Ovary (tissue), 9 donors: ENCODE data around the gene CDC25A. TPM values are rescaled to one million over a fixed set of nuclear protein-coding genes. Genes with fewer than 3 reads are reported as not detected.

Source experiments
- DNase-seq, 5 donors: peaks; one replicate each; pipeline ENCODE4 v3.0.0-alpha.2; 2019 to 2020
- H3K27ac ChIP-seq, 2 donors: fragments of 200-600 bp; one replicate each; pipeline versions ENCODE4 v1.5.1 to v1.8.0; 2019 to 2022
- H3K27me3 ChIP-seq: fragments of 200-600 bp; one replicate; pipeline ENCODE4 v1.8.0; 2022
- H3K36me3 ChIP-seq: fragments of 200-600 bp; sonication (generic); one replicate; pipeline ENCODE4 v1.5.1; 2019
- H3K4me1 ChIP-seq: one replicate; pipeline ENCODE4 v1.8.1; 2013; ENCODE audit warnings: mild to moderate bottlenecking, moderate library complexity; ENCODE audit not compliant: insufficient read depth
- H3K4me3 ChIP-seq: fragments of 200-600 bp; sonication (generic); one replicate; pipeline ENCODE4 v1.5.1; 2017
- H3K9me3 ChIP-seq, 2 donors: fragments of 200-600 bp in 1 of 2; sonication (generic) in 1 of 2; one replicate each; pipeline versions ENCODE4 v1.5.1 to v1.8.1; 2013 to 2019; ENCODE audit warnings: mild to moderate bottlenecking in 1 of 2, moderate library complexity in 1 of 2
- CTCF ChIP-seq, 3 donors: fragments of 450-650 bp in 2 of 3; fragments of 200-600 bp in 1 of 3; IDR thresholded peaks; one replicate each; pipeline versions ENCODE4 v1.5.1 to v1.8.0; 2016 to 2022; ENCODE audit warnings: antibody characterized with exemption in 3 of 3, mild to moderate bottlenecking in 1 of 3
- EP300 ChIP-seq: sonication (generic); formaldehyde crosslinking; IDR thresholded peaks from one replicate; pipeline ENCODE4 v1.6.1; 2017; ENCODE audit warnings: antibody characterized with exemption
- POLR2A ChIP-seq: fragments of 450-650 bp; IDR thresholded peaks from one replicate; pipeline ENCODE4 v1.6.1; 2017; ENCODE audit warnings: antibody characterized with exemption, mild to moderate bottlenecking, moderate library complexity
- WGBS, 3 donors: extraction: QIAGEN DNeasy Blood & Tissue Kit in 1 of 3; methylation state at CpG; one replicate each; pipeline versions ENCODE4 v1.1.5 to v1.1.7; 2013 to 2017; 5-methylcytosine and 5-hydroxymethylcytosine counted together
- intact Hi-C, 4 donors: fragments of 100-400 bp; cut with DNase I; formaldehyde crosslinking; loops; one replicate each; pipeline versions ENCODE4 v1.11.0 to v1.15.1; 2022 to 2023
- polyA plus RNA-seq, 2 donors: library from polyadenylated mRNA; stranded (reverse); fragments of 200-250 nt in 1 of 2; fragments of 350-450 nt in 1 of 2; fragmentation: Illumina TruSeq in 1 of 2; extraction: RNeasy Lipid Tissue Mini Kit (QIAGEN cat#74804) in 1 of 2; gene quantifications; one replicate each; pipeline ENCODE4 v1.2.3, GENCODE V29; 2013 to 2014
- total RNA-seq, 7 donors: library from RNA; depleted of rRNA in 2 of 7; stranded (reverse); fragments of >200 nt in 2 of 7; fragmentation: NEBNext Ultra II Directional in 3 of 7; extraction: Animal tissue kit (Norgen Biotek cat#: 25700) in 3 of 7; gene quantifications; one replicate each; pipeline versions ENCODE4 v1.1.0 to v1.2.4, GENCODE V29; 2016 to 2023
- donor health status: DM: no; HTN: no; CAD: no; lungs with moderate emphysema.
- donor health status: DM: no; HTN: no; CAD: no.
- donor health status: Bipolar disorder and iron deficiency.
- donor health status: DM: yes; HTN: yes; CAD: no.
- donor health status: DM: no; HTN: no; CAD: no.
- donor health status: DM: yes; HTN: yes; CAD: no.

The CDC25A gene
- total and polyA plus RNA-seq, 9 donors = 1.1 to 4.4 (median 3.2) TPM

- H3K4me3 ChIP-seq = no peak overlapping the region
- H3K27me3 ChIP-seq = no peaks in the 10 kb centered on the region
- H3K27ac ChIP-seq = peak overlapping the region in 1 of 2 donors; percentile 30
- H3K4me1 ChIP-seq = peaks cover 9% of the 10 kb centered on the region
- WGBS, 3 donors = 22 to 27% (median 22%) methylated on average over 7 of the region's 7 CpGs
- H3K9me3 ChIP-seq = no peaks in the 10 kb centered on the region
- TF ChIP-seq POLR2A = no peak
- no peak for TF ChIP-seq EP300
- TF ChIP-seq CTCF (IDR thresholded peaks at IDR 0.05) = no peak
- no peak for DNase-seq
- no peaks in the 10 kb centered on the region for H3K36me3 ChIP-seq
- intact Hi-C loops = no loop called here
Measured at GRCh38 chr3:48186631-48187300, 1.5 kb downstream of the CDC25A start.

GRCh38 chr3:48185129-48185528 is 3.1 kb downstream of the CDC25A start:
- DNase-seq = no peak
- intact Hi-C loops = no loop called here
- Histone ChIP-seq H3K27me3 (no peaks in the 10 kb centered on the region), H3K36me3 (no peaks in the 10 kb centered on the region), H3K4me3 (no peak overlapping the region), H3K27ac (no peak overlapping the region), H3K9me3 (no peaks in the 10 kb centered on the region), H3K4me1 (peaks cover 9% of the 10 kb centered on the region)
- 88 to 92% (median 90%) methylated on average over 4 of the region's 4 CpGs for WGBS, 3 donors
- TF ChIP-seq EP300 (no peak), CTCF (IDR thresholded peaks at IDR 0.05) (no peak), POLR2A (no peak)

- H3K4me3 ChIP-seq = no peak overlapping the region
- 89 to 95% (median 91%) methylated on average over 2 of the region's 2 CpGs for WGBS, 3 donors
- no peak for DNase-seq
- TF ChIP-seq EP300 (no peak), CTCF (IDR thresholded peaks at IDR 0.05) (no peak), POLR2A (no peak)
- peaks cover 9% of the 10 kb centered on the region for H3K4me1 ChIP-seq
- no peaks in the 10 kb centered on the region for H3K27me3 ChIP-seq
- H3K27ac ChIP-seq = no peak overlapping the region
- H3K36me3 ChIP-seq = no peaks in the 10 kb centered on the region
- no peaks in the 10 kb centered on the region for H3K9me3 ChIP-seq
- intact Hi-C loops = no loop called here
Measured at GRCh38 chr3:48184299-48184698, 3.9 kb downstream of the CDC25A start.

- DNase-seq = no peak
- Histone ChIP-seq H3K27ac (peak overlapping the region in 1 of 2 donors; percentile 30), H3K4me1 (peaks cover 8% of the 10 kb centered on the region), H3K4me3 (no peak overlapping the region), H3K27me3 (no peaks in the 10 kb centered on the region), H3K9me3 (no peaks in the 10 kb centered on the region), H3K36me3 (no peaks in the 10 kb centered on the region)
- no peak for TF ChIP-seq CTCF (IDR thresholded peaks at IDR 0.05)
- no peak for TF ChIP-seq POLR2A
- no peak for TF ChIP-seq EP300
- 63 to 85% (median 70%) methylated on average over 5 of the region's 5 CpGs for WGBS, 3 donors
- intact Hi-C loops = no loop called here
Measured at GRCh38 chr3:48180531-48181253, 7.5 kb downstream of the CDC25A start.
